ENCODE data around the gene NEU1.
"Not testable (repeated sequence)": the region's sequence is repeated elsewhere in the genome, so short reads cannot be mapped to it uniquely, and the experiment has no call there.

NEU1 gene

DNA sequence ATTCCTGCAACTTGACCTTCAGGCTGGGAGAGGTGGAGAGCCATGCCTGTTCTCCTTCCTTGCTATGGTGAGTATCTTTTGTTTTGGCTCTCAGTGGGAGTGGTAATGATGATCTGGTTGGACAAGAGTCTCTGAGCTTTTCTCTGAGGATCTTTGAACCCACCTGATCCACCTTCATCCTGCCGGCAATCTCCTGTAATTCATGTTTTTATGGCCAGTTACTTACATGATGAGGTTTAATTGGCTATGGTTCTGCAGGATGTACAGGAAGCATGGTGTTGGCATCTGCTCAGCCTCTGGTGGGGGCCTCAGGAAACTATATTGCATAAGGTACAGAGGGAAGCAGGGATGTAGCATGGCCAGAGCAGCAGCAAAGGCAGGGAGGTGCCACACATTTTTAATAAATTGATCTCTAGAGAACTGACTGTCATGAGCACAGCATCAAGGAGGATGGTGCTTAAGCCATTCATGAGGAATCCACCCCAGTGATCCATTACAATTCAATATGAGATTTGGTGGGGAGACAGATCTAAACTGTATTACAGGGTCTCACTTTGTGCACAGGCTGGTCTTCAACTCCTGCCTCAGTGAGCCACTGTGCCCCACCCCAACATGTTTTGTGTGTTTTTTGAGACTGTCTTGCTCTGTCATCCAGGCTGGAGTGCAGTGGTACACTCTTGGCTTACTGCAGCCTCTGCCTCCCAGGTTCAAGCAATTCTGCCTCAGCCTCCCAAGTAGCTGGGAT is 25.1 kb downstream of the NEU1 start:
- DNase-seq: no peak

DNA sequence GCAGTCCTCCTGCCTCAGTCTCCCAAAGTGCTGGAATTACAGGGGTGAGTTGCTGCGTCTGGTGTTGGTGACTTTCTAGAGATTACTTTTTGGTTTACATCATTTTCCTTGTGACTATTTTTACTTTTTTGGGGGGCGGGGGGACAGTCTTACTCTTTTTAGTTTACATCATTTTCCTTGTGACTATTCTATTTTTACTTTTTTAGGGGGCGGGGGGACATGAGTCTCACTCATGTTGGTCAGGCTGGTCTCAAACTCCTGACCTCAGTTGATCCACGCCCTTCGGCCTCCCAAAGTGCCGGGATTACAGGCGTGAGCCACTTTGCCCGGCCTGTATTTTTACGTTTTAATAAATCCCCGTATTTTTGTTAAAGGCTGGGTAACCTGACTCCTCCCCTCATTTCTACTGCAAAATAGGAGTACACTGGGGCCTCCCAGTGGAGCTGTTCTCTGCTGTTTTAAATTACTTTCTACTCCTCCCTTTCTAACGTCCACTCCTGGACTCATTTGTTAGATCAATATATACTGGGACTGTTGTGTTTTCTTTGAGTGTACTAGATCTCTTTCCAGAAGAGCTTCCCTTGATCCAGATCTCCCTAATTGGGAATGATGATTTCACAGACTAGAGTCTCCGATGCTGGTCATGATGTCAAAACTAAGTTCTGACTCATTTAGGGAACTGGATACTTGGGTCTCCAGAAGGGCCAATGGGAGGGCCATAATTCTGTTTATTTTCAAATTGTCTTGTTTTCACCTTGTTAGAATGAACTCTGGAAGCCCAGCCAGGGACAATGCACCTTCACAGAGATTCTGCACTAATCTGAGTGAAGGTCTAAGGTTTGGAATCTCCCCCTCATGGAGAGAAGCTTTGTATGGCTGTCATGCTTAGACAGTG is 25.9 kb downstream of the NEU1 start:
- no peak for DNase-seq

- DNase-seq: no peak
Observed at GRCh38 chr6:31836047-31836473, 26.6 kb downstream of the NEU1 start.

DNA sequence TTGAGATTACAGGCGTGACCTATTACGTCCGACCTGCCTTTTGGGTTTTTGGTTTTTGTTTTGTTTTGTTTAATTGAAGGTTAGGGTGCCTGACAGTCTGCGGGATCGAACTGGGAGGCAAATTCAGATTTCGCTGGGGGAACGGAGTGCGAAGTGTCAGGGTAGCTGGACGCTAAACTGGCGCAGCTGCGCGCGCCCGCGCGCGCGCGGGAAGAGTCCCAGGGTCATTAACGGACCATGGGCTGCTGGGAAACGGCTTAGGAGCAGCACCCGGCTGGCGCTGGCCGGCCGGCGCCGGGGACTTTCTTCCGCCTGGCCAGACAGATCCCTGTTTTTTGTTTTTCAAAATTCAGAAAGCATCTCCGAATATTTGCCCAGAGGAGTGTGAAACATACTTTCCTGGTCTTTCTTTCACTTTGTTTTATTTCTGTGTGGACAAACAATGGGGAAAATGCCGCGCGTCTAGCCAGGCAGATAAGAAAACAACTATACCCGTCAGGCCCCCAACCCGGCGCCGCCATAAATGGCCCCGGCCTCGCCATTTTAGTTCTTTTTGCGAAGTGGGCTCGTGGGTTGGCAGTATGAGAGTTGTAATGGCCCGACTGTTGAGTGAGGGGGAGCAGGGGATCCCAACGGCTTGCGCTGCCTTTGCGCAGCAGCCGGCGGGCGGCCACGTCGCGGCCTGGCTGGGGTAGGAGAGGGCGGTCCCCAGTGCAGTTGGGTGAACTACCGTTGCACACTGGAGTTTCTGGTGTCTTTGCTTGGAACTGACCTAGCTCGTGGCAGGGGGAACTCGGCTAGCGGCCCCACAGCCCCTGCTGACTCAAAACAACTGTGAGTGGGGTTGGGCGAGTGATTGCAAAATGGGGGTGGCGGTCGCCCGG is 28.0 kb downstream of the NEU1 start:
- DNase-seq: peak; percentile 72

DNA sequence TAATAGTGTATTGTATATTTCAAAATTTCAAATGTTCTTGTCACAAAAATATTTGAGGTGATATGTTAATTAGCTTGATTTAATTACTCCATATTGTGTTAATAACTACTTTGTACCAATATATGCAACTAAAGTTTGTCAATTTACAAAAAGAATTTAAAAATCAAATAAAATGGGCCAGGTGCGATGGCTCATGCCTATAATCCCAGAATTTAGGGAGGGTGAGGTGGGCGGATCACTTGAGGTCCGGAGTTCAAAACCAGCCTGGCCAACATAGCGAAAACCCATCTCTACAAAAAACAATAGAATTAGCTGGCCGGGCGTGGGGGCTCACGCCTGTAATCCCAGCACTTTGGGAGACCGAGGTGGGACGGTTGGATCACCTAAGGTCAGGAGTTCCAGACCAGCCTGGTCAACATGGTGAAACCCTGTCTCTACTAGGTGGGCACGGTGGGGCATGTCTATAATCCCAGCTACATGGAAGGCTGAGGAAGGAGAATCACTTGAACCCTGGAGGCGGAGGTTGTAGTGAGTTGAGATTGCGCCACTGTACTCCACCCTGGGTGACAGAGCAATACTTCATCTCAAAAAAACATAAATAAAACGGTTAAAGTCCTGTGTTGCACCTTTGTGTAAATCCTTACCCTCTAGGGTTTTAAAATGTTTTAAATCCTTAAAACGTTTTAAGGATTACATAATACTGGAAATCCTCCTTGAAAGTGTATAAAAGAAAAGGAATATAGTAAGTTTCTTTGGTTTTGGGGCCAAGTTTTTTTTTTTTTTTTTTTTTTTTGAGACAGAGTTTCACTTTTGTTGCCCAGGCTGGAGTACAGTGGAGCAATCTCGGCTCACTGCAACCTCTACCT is 31.0 kb downstream of the NEU1 start:
- DNase-seq: no peak

DNA sequence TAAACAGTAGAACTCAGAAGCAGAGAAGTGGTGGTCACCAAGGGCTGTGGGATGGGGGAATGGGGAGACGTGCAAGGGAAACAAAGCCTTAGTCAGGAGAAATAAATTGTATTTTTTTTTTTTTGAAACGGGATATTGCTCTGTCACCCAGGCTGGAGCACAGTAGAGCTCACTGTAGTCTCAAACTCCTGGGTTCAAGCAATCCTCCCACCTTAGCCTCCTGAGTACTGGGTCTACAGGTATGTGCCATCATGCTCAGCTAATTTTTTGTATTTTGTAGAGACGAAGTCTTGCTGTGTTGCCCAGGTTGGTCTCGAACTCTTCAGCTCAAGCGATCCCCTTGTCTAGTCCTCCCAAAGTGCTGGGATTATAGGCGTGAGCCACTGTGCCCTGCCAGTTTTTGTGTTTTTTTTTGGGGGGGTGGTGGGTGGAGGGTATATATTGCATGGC is 31.7 kb downstream of the NEU1 start:
- no peak for DNase-seq

DNA sequence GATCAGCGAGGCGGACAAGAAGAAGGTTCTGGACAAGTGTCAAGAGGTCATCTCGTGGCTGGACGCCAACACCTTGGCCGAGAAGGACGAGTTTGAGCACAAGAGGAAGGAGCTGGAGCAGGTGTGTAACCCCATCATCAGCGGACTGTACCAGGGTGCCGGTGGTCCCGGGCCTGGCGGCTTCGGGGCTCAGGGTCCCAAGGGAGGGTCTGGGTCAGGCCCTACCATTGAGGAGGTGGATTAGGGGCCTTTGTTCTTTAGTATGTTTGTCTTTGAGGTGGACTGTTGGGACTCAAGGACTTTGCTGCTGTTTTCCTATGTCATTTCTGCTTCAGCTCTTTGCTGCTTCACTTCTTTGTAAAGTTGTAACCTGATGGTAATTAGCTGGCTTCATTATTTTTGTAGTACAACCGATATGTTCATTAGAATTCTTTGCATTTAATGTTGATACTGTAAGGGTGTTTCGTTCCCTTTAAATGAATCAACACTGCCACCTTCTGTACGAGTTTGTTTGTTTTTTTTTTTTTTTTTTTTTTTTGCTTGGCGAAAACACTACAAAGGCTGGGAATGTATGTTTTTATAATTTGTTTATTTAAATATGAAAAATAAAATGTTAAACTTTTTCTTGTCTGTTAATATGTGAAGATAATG is 32.9 kb downstream of the NEU1 start:
- DNase-seq: no peak

DNA sequence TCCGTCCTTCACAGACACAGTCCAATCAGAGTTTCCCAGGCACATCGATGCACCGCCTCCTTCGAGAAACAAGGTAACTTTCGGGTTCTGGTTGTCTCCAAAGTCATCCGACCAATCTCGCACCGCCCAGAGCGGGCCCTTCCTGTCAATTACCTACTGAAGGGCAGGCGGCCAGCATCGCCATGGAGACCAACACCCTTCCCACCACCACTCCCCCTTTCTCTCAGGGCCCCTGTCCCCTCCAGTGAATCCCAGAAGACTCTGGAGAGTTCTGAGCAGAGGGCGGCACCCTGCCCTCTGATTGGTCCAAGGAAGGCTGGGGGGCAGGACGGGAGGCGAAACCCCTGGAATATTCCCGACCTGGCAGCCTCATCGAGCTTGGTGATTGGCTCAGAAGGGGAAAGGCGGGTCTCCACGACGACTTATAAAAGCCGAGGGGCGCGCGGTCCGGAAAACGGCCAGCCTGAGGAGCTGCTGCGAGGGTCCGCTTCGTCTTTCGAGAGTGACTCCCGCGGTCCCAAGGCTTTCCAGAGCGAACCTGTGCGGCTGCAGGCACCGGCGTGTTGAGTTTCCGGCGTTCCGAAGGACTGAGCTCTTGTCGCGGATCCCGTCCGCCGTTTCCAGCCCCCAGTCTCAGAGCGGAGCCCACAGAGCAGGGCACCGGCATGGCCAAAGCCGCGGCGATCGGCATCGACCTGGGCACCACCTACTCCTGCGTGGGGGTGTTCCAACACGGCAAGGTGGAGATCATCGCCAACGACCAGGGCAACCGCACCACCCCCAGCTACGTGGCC is 35.1 kb downstream of the NEU1 start, which contains the start of gene HSPA1B:
Gene HSPA1B (plus strand): TSS at position 453 of the 794 bp plus-strand sequence. CDS start 213 bp downstream, at position 666.
- peak; percentile 94 for DNase-seq

- DNase-seq: no peak
Observed at GRCh38 chr6:31826793-31827285, 35.8 kb downstream of the NEU1 start.

DNA sequence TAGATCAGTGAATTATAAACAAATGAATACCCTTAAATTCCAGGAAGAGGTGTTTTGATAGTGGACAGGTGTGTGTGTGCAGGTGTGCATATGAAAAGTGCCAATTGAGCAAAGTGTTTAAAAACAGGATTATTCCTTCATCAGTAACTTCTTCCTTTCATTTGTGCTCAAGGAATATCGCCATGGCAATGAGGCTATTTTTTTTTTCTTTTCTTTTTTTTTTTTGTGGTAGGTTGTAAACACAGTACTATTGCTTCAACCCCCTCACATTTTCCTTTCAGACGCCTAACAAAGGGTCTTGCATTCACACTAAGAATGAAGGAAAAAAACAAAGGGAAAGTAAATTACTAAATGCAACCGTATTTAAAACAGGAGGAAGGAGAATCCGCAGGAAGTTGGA is 37.1 kb downstream of the NEU1 start:
- no peak for DNase-seq

DNA sequence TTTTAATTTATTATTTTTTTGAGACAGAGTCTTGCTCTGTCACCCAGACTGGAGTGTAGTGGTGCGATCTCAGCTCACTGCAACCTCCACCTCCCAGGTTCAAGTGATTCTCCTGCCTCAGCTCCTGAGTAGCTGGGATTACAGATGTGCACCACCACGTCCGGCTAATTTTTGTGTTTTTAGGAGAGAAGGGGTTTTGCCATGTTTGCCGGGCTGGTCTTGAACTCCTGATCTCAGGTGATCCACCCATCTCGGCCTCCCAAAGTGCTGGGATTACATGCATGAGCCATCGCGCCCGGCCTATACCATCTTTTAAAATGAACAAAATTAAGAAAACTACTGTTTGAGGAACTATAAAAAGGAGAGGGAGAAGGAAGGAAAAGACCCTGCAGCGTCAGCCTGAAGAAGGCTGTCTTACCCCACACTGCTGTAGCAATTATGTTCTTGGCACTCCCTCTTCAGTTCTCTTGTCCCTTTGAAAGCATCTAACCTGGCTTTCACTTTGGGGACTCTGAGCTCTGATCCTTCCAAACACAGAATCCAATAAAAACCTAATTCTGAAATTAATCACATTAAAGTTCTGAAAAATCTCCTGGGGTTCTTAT is 38.9 kb downstream of the NEU1 start:
- not testable (repeated sequence) for DNase-seq

DNA sequence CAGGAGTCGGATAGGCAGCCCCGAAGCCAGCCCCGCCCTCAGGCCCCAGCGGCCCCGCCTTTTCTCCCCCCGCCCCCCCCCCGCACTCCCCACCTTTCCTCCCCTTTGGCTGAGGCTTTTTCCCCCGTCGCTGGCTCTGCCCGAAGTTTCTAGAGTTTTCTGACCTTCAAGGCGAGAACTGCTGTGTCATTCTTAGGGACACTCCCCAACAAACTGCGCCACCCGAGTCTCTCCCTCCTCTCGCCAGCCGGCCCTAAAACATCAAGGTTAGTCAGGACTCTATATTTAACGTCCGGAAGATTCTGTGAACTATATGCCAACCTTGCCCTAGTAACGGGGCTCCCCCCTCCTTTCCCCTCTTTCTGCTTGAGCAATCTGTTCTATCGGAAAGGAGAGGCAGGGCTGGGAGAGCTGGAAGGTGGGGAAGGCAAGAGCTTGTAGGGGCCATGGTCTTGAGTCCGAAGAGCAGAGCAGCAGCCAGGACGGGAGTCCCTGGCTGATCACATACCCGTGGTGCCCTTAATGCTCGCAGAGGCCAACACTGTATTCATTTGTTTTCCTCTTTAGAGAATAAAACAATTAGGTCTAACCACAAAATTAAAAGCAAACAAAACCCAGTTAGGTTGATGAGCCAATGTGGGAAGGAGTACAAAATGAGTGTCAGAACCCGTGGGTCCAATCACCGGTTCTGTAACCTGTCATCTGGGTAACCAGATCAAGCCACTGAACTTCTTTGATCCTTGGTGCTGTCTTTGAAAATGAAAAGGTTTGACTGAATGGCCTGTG is 40.4 kb downstream of the NEU1 start:
- no peak for DNase-seq

GRCh38 chr6:31821301-31822035 is 41.2 kb downstream of the NEU1 start:
- DNase-seq: no peak

DNA sequence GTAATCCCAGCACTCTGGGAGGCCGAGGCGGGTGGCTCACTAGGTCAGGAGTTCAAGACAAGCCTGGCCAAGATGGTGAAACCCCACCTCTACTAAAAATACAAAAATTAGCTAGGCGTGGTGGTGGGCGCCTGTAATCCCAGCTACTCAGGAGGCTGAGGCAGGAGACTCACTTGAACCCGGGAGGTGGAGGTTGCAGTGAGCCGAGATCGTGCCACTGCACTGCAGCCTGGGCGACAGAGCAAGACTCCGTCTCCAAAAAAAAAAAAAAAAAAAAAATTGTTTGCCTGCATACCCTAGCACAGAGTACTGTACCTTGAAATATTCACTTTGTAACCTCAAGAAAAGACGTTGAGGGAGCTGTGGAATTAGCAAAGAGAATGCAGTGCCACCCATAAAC is 42.2 kb downstream of the NEU1 start:
- DNase-seq: not testable (repeated sequence)

DNA sequence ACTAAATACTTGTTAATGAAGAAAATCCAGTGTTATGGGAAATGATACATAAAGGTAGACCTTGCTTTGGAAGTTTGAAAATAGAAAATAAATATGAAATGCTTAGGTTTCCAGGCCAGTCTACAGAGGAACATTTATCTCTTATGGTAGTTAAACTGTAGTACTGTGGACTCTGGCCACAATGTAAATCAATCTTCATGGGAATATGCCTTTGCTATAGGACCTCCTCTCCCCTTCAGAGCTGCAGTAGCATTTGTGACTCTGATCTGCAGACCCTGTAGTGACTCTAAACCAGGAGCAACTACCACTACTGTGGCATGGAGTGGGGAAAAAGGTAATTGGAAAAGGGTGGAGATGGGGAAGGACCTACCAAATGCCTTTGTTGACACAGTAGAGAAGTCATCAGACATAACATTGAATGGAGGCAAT is 42.7 kb downstream of the NEU1 start:
- no peak for DNase-seq

GRCh38 chr6:31817929-31818511 is 44.6 kb downstream of the NEU1 start:
- DNase-seq: not testable (repeated sequence)

GRCh38 chr6:31817133-31817928 is 45.3 kb downstream of the NEU1 start:
- not testable (repeated sequence) for DNase-seq
